ENCODE results near the gene CD58. TPM values are rescaled to one million over a fixed set of nuclear protein-coding genes. Genes with fewer than 3 reads are reported as not detected.
A peak's percentile ranks its signal among the peaks of the same experiment; 100 is the strongest.

CD58 gene
- total and polyA plus RNA-seq, 9 of the 15 experiments (the other 6 are each of a cell fraction or from before 2014, with no cell fraction given): 18.1 to 113 (median 37.4) TPM

GRCh38 chr1:116503546-116504307 is 67.1 kb downstream of the CD58 start (continued):
- peak; percentile 13 for TF ChIP-seq PRDM10 (IDR thresholded peaks at IDR 0.05; ENCODE audit: partially characterized antibody)
- TF ChIP-seq FUS (optimal IDR thresholded peaks at IDR 0.05; ENCODE audit: low read depth, low read length): no peak
- no peak for TF ChIP-seq ZNF217 (CRISPR knock-in tag; IDR thresholded peaks at IDR 0.05)
- TF ChIP-seq ZNF408 (CRISPR knock-in tag; IDR thresholded peaks at IDR 0.05; ENCODE audit: low read depth): no peak
- TF ChIP-seq ZNF592 (IDR thresholded peaks at IDR 0.05): peak; percentile 79
- no peak for TF ChIP-seq PRMT5 (CRISPR knock-in tag; IDR thresholded peaks at IDR 0.05)
- peak; percentile 85 for TF ChIP-seq NFRKB (IDR thresholded peaks at IDR 0.05; ENCODE audit: low read depth)
- peak; percentile 55 for TF ChIP-seq MAFK (IDR thresholded peaks at IDR 0.05; ENCODE audit: low read length)
- no peak for TF ChIP-seq ZFP30 (CRISPR knock-in tag; IDR thresholded peaks at IDR 0.05; ENCODE audit: borderline replicate concordance)
- peak; percentile 27; the same call in 1 of the 2 replicates for TF ChIP-seq ERF (CRISPR knock-in tag; IDR thresholded peaks at IDR 0.05)
- no peak for TF ChIP-seq BMI1 (IDR thresholded peaks at IDR 0.05; ENCODE audit: low read length)
- TF ChIP-seq TAF9B (IDR thresholded peaks at IDR 0.05; ENCODE audit: partially characterized antibody): no peak
- peak; percentile 37; the same call in 1 of the 2 replicates for TF ChIP-seq MYNN (IDR thresholded peaks at IDR 0.05)
- TF ChIP-seq MYNN (CRISPR knock-in tag; IDR thresholded peaks at IDR 0.05): no peak
- peak; percentile 28; the same call in 1 of the 2 replicates for TF ChIP-seq HINFP (tag; conservative IDR thresholded peaks at IDR 0.05; ENCODE audit: low read depth)
- TF ChIP-seq MYC (IDR thresholded peaks at IDR 0.05; ENCODE audit: low read depth, low read length): no peak
- peak; percentile 43; the same call in 1 of the 2 replicates for TF ChIP-seq MYC (CRISPR knock-in tag; IDR thresholded peaks at IDR 0.05; ENCODE audit: borderline replicate concordance, low read depth)
- TF ChIP-seq ID3 (CRISPR knock-in tag; IDR thresholded peaks at IDR 0.05): 0 out of 2 replicates have a peak, but pooled peaks have one; percentile 50
- peak; percentile 19; the same call in 1 of the 2 replicates for TF ChIP-seq ID3 (tag; IDR thresholded peaks at IDR 0.05)
